ENCODE measurements around the gene XAGE1A. TPM values are rescaled to one million over a fixed set of nuclear protein-coding genes. Genes with fewer than 3 reads are reported as not detected.
"Not testable (repeated sequence)": the region's sequence is repeated elsewhere in the genome, so short reads cannot be mapped to it uniquely, and the experiment has no call there.

Gene XAGE1A
- total RNA-seq, 1 donor from 2014 or later = not detected

DNA sequence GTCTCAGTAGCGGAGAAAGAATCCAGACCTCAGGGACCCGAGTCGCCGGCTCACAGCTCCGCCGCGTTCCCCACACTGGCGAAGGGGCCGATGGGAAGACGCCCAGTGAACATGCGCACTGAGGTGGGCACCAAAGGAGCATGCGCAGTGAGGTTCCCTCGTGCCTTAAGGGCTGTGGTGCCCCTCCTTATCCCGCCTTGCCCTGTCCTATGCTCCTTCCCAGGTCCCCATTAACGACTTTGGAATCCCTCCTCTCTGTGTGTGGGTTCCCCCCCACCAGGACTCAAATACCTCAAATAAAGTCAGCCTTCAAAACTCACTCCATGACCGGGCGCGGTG lies 21.3 kb downstream of the XAGE1A start, which contains the start of gene XAGE1B:
Gene XAGE1B, minus strand, starts transcription at position 77 of the 339 bp plus-strand sequence. CDS start 1,536 bp downstream, outside the sequence.
- H3K4me3 ChIP-seq (ENCODE audit: low read length in 3 of 3); H3K4me1 ChIP-seq (ENCODE audit: control insufficient read depth in 3 of 3, insufficient read depth in 3 of 3, low read length in 3 of 3); H3K27me3 ChIP-seq (ENCODE audit: control insufficient read depth in 3 of 3, insufficient read depth in 3 of 3, low read length in 3 of 3); H3K9me3 ChIP-seq (ENCODE audit: control insufficient read depth in 3 of 3, low read length in 3 of 3); H3K9ac ChIP-seq (ENCODE audit: low read depth in 1 of 3, low read length in 3 of 3); H3K27ac ChIP-seq (ENCODE audit: low read depth, low read length); H3K36me3 ChIP-seq (ENCODE audit: control insufficient read depth in 3 of 3, insufficient read depth in 3 of 3, low read length in 3 of 3): not testable (repeated sequence)

DNA sequence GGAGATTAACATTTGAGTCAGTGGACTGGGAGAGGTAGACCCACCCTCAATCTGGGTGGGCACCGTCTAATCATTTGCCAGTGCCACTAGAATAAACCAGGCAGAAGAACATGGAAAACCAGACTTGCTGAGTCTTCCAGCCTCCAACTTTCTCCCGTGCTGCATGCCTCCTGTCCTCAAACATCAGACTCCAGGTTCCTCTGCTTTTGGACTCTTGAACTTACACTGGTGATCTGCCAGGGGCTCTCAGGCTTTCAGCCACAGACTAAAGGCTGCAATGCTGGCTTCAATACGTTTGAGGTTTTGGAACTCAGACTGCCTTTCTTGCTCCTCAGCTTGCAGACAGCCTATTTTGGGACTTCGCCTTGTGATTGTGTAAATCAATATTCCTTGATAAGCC lies 45.4 kb downstream of the XAGE1A start:
- not testable (repeated sequence) for H3K9ac ChIP-seq (ENCODE audit: low read depth in 1 of 3, low read length in 3 of 3); H3K9me3 ChIP-seq (ENCODE audit: control insufficient read depth in 3 of 3, low read length in 3 of 3); H3K36me3 ChIP-seq (ENCODE audit: control insufficient read depth in 3 of 3, insufficient read depth in 3 of 3, low read length in 3 of 3); H3K27ac ChIP-seq (ENCODE audit: low read depth, low read length); H3K27me3 ChIP-seq (ENCODE audit: control insufficient read depth in 3 of 3, insufficient read depth in 3 of 3, low read length in 3 of 3); H3K4me1 ChIP-seq (ENCODE audit: control insufficient read depth in 3 of 3, insufficient read depth in 3 of 3, low read length in 3 of 3); H3K4me3 ChIP-seq (ENCODE audit: low read length in 3 of 3)

DNA sequence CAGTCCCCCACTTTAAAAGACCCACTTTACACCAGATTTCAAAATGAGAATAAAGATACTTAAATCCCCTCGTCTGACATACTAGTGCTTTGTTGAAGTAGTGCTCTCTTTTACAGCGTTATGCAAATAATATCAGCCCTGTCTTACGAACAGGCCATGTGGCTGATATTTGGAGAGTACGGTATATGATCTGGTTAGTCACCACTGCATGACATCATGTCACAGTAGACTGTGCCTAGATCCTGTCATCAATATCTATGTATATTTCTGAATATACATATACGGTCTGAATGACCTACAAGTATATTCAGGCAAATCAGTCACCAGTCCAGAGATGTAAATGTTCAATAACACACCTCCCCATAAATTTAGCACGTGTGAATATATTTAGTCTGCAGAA lies 46.7 kb downstream of the XAGE1A start:
- Histone ChIP-seq H3K9ac (ENCODE audit: low read depth in 1 of 3, low read length in 3 of 3) (no peak overlapping the region), H3K27ac (ENCODE audit: low read depth, low read length) (no peak overlapping the region), H3K36me3 (ENCODE audit: control insufficient read depth in 3 of 3, insufficient read depth in 3 of 3, low read length in 3 of 3) (no peaks in the 10 kb centered on the region), H3K27me3 (ENCODE audit: control insufficient read depth in 3 of 3, insufficient read depth in 3 of 3, low read length in 3 of 3) (no peaks in the 10 kb centered on the region), H3K4me1 (ENCODE audit: control insufficient read depth in 3 of 3, insufficient read depth in 3 of 3, low read length in 3 of 3) (no peaks in the 10 kb centered on the region), H3K9me3 (ENCODE audit: control insufficient read depth in 3 of 3, low read length in 3 of 3) (peaks cover 0 to 3% (median 0%) of the 10 kb centered on the region in 3 donors), H3K4me3 (ENCODE audit: low read length in 3 of 3) (no peak overlapping the region)

DNA sequence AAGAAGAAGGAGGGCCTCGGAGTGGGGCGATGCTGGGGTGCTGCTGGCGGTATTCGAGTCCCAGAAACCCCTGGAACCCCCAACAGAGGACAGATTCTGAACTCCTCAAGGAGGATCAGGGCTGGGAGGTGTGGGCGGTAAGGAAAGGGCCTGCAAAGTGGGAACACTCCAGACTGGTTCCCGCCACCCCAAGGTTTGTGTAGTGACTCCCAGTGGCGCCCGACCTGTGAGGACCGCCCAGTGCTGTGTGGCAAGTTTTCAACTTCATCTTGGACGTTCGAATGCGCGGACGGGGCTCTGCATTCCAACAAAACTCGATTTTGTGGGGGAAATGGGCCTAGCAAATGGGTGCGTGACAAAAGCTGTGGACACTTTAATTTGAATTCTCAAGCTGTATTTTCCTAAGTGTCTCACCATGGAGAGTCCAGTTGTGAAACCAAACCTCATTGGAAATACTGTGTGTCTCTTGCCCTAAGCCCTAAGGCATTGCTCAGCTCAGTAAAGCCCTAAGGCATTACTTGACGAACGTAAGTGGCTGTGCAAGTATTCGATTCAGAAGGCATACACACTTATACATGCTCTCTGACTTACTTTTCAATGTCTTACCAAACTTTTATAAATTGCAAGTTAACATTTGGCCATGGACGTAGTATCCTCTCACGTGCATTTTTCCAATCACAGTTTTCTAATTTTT lies 48.7 kb downstream of the XAGE1A start:
- H3K36me3 ChIP-seq (ENCODE audit: control insufficient read depth in 3 of 3, insufficient read depth in 3 of 3, low read length in 3 of 3) = no peaks in the 10 kb centered on the region

DNA sequence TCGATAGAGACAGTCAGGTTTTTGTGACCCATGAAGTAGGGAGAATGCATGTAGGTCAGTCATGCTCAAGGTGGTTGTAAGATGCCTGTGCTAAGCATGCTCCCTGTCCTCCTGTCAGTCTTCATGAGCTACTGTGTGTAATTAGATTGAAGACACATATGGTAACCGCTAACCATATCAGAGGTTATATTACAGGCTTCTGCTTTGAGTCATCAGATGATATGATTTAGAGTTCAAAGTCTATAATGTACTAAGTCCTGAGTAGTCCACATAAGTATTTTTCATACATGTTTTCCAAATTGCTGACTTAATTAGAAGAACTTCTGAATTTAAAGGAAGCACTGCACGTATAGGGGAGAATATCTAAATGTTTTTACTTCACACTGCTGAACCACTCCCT lies 53.2 kb downstream of the XAGE1A start:
- H3K9ac ChIP-seq (ENCODE audit: low read depth in 1 of 3, low read length in 3 of 3); H3K4me1 ChIP-seq (ENCODE audit: control insufficient read depth in 3 of 3, insufficient read depth in 3 of 3, low read length in 3 of 3); H3K36me3 ChIP-seq (ENCODE audit: control insufficient read depth in 3 of 3, insufficient read depth in 3 of 3, low read length in 3 of 3); H3K27me3 ChIP-seq (ENCODE audit: control insufficient read depth in 3 of 3, insufficient read depth in 3 of 3, low read length in 3 of 3); H3K9me3 ChIP-seq (ENCODE audit: control insufficient read depth in 3 of 3, low read length in 3 of 3); H3K4me3 ChIP-seq (ENCODE audit: low read length in 3 of 3); H3K27ac ChIP-seq (ENCODE audit: low read depth, low read length): not testable (repeated sequence)

More for the DNA sequence above, 48.7 kb downstream of the XAGE1A start:
- no peaks in the 10 kb centered on the region for H3K4me1 ChIP-seq (ENCODE audit: control insufficient read depth in 3 of 3, insufficient read depth in 3 of 3, low read length in 3 of 3)
- H3K9ac ChIP-seq (ENCODE audit: low read depth in 1 of 3, low read length in 3 of 3) = no peak overlapping the region
- peaks cover 0 to 3% (median 0%) of the 10 kb centered on the region in 3 donors for H3K9me3 ChIP-seq (ENCODE audit: control insufficient read depth in 3 of 3, low read length in 3 of 3)
- H3K4me3 ChIP-seq (ENCODE audit: low read length in 3 of 3) = no peak overlapping the region
- no peak overlapping the region for H3K27ac ChIP-seq (ENCODE audit: low read depth, low read length)
- H3K27me3 ChIP-seq (ENCODE audit: control insufficient read depth in 3 of 3, insufficient read depth in 3 of 3, low read length in 3 of 3) = no peaks in the 10 kb centered on the region

Small RNAs within 50 kb of the gene (small RNA-seq; reads per million reads assigned to genes)
- not detected for gene BX510359.8
- not detected for gene RBM22P7

Other genes with a start within 250 kb of the XAGE1A start
- not detected for gene XAGE2, start 126.8 kb upstream of the XAGE1A start, total RNA-seq
- gene XAGE1B, start 21.3 kb downstream of the XAGE1A start, total RNA-seq = not detected
- not detected for gene SSX7, start 159.1 kb downstream of the XAGE1A start, total RNA-seq
- not detected for gene SSX2, start 211.4 kb downstream of the XAGE1A start, total RNA-seq